Osteocyte (in vitro differentiated cells): ENCODE measurements around the gene SYTL2. TPM values are rescaled to one million over a fixed set of nuclear protein-coding genes. Genes with fewer than 3 reads are reported as not detected.
A peak's percentile ranks its signal among the peaks of the same experiment; 100 is the strongest.
"Not testable (repeated sequence)": the region's sequence is repeated elsewhere in the genome, so short reads cannot be mapped to it uniquely, and the experiment has no call there.

Source experiments
- DNase-seq: peaks from one replicate; pipeline ENCODE4 v3.0.0; 2021; ENCODE audit warnings: mixed read lengths; ENCODE audit not compliant: unreplicated experiment; ENCODE audit errors: extremely low spot score
- H3K27ac Mint-ChIP-seq: one replicate; pipeline ENCODE4 v1.8.0; 2021; ENCODE audit warnings: mild to moderate bottlenecking, mixed read lengths; ENCODE audit not compliant: unreplicated experiment
- H3K27me3 Mint-ChIP-seq: one replicate; pipeline ENCODE4 v1.8.0; 2021; ENCODE audit warnings: mixed read lengths; ENCODE audit not compliant: unreplicated experiment
- H3K36me3 Mint-ChIP-seq: one replicate; pipeline ENCODE4 v1.8.0; 2021; ENCODE audit warnings: mixed read lengths; ENCODE audit not compliant: unreplicated experiment
- H3K4me1 Mint-ChIP-seq: one replicate; pipeline ENCODE4 v1.8.0; 2021; ENCODE audit warnings: mixed read lengths; ENCODE audit not compliant: unreplicated experiment
- H3K4me3 Mint-ChIP-seq: one replicate; pipeline ENCODE4 v1.8.0; 2021; ENCODE audit warnings: mild to moderate bottlenecking, moderate library complexity, mixed read lengths; ENCODE audit not compliant: unreplicated experiment
- H3K9me3 Mint-ChIP-seq: one replicate; pipeline ENCODE4 v1.8.0; 2021; ENCODE audit warnings: mixed read lengths; ENCODE audit not compliant: unreplicated experiment
- total RNA-seq: library from RNA; stranded (reverse); gene quantifications from 2 replicates; pipeline ENCODE4 v1.2.1, GENCODE V29; 2021
- TF ChIP-seq, protein P1 (sequence below): fragments of 200-600 bp; sonication (generic); IDR thresholded peaks from 2 replicates; pipeline ENCODE4 v1.5.0; 2021; ENCODE audit warnings: antibody characterized with exemption, mild to moderate bottlenecking, moderate library complexity

SYTL2 gene
- total RNA-seq, 1 donor from 2014 or later: 4.0 TPM

DNA sequence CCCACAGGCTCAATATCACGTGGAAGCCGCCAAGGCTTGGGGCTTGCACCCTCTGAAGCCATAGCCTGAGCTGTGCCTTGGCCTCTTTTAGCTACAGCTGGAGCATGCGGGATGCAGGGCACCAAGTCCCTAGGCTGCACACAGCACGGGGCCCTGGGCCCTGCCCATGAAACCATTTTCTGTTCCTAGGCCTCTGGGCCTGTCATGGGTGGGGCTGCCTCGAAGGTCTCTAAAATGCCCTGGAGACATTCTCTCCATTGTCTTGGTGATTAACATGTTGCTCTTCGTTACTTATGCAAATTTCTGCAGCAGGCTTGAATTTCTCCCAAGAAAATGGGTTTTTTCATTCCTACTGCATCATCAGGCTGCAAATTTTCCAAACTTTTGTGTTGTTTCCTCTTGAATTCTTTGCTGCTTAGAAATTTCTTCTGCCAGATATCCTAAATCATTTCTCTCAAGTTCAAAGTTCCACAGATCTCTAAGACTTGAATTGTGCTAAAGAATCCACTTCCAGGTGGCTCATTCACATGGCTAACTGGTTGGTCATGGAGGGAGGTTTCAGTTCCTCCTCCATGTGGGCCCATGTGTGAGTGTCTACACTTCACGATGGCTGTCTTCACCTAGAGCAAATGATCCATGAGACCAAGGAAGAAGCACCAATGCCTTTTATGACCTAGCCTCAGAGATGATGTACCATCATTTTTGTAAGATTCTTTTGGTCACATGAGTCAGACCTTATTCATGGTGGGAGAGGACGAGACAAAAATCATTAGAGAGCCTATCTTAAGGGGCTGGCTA, 138.6 kb downstream of the SYTL2 start:
- Mint-ChIP-seq H3K36me3 (no peaks in the 10 kb centered on the region), H3K4me3 (no peak overlapping the region), H3K27ac (no peak overlapping the region), H3K4me1 (no peaks in the 10 kb centered on the region), H3K27me3 (peaks cover 22% of the 10 kb centered on the region), H3K9me3 (peaks cover 7% of the 10 kb centered on the region)
- no peak for DNase-seq
- TF ChIP-seq, protein P1, sequence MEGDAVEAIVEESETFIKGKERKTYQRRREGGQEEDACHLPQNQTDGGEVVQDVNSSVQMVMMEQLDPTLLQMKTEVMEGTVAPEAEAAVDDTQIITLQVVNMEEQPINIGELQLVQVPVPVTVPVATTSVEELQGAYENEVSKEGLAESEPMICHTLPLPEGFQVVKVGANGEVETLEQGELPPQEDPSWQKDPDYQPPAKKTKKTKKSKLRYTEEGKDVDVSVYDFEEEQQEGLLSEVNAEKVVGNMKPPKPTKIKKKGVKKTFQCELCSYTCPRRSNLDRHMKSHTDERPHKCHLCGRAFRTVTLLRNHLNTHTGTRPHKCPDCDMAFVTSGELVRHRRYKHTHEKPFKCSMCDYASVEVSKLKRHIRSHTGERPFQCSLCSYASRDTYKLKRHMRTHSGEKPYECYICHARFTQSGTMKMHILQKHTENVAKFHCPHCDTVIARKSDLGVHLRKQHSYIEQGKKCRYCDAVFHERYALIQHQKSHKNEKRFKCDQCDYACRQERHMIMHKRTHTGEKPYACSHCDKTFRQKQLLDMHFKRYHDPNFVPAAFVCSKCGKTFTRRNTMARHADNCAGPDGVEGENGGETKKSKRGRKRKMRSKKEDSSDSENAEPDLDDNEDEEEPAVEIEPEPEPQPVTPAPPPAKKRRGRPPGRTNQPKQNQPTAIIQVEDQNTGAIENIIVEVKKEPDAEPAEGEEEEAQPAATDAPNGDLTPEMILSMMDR: no peak

DNA sequence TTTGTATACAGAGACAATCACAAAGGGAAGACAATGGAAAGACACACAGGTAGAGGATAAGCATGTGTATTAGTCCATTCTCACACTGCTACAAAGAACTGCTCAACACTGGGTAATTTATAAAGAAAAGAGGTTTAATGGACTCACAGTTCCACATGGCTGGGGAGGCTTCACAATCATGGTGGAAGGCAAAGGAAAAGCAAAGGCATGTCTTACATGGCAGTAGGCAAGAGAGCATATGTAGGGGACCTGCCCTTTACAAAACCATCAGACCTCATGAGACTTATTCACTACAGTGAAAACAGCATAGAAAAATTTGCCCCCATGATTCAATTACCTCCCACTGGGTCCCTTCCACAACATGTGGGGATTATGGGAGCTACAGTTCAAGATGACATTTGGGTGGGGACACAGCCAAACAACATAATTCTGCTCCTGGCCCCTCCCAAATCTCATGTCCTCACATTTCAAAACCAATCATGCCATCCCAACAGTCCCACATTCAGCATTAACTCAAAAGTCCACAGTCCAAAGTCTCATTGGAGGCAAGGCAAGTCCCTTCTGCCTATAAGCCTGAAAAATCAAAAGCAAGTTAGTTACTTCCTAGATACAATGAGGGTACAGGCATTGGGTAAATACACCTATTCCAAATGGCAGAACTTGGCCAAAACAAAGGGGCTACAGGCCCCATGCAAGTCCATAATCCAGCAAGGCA, 139.8 kb downstream of the SYTL2 start:
- not testable (repeated sequence) for H3K27ac Mint-ChIP-seq, H3K4me1 Mint-ChIP-seq, DNase-seq, H3K4me3 Mint-ChIP-seq, H3K36me3 Mint-ChIP-seq, H3K9me3 Mint-ChIP-seq
- H3K27me3 Mint-ChIP-seq: peaks cover 22% of the 10 kb centered on the region

DNA sequence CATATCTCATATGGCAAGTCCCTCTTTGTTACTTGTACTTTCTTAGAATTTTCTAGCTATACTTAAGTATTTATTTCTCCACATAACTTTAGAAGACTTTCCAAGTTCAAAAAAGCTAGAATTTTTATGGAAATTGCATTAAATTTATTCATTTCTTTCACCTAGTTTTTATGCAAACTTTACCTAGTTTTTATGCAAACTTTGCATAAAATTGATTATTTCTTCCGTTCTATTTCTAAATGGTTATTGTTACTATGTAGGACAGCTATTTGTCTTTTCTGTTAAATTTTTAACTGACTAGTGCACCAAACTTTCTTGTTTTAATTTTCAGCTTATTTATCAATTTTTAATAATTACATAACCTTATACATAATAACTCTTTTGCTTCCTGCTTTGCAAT, 142.8 kb downstream of the SYTL2 start:
- H3K9me3 Mint-ChIP-seq: no peaks in the 10 kb centered on the region
- H3K27ac Mint-ChIP-seq: no peak overlapping the region
- H3K4me3 Mint-ChIP-seq: no peak overlapping the region
- peaks cover 7% of the 10 kb centered on the region for H3K4me1 Mint-ChIP-seq
- no peak for DNase-seq
- TF ChIP-seq, protein P1: no peak
- peaks cover 5% of the 10 kb centered on the region for H3K27me3 Mint-ChIP-seq
- H3K36me3 Mint-ChIP-seq: peaks cover 4% of the 10 kb centered on the region

DNA sequence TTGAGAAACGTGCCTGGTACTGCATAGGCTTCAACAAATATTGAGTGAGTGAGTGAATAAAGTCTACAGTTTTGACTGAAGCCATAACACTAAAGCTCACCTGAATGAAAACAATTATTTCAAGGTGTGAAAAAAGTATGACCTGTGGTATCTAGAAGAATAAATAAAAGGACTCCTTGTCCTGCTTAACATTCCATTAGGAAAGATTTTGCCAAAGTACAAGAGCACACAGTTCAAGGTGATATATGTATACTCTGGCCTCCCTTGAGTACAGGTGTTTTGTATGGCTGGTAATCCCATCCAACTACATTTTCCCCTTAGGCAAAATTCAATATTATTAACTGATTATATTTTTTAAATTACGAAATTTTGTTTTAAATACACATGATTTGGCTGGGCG, 144.3 kb downstream of the SYTL2 start:
- Mint-ChIP-seq H3K9me3 (no peaks in the 10 kb centered on the region), H3K4me1 (peaks cover 18% of the 10 kb centered on the region), H3K4me3 (no peak overlapping the region), H3K27ac (no peak overlapping the region), H3K36me3 (peaks cover 4% of the 10 kb centered on the region), H3K27me3 (no peaks in the 10 kb centered on the region)
- no peak for DNase-seq
- TF ChIP-seq, protein P1: no peak

DNA sequence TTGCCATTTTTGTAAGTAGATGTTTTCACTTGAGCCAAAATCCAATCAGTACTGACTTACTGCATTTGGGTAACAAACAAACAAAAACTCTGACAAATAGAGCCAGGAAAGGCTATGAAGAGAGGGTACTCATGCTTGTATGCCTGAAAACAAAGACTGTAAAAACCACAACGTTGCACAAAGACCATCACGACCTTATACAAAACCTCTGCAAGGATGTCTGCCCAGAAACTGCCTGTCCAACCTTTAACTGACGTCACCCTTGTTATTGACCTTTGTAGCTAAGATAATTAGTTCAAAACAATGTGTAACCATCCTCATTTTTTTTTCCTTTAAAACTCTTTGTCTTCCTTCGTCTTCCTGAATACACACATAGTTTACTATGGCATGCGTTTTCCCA, 145.2 kb downstream of the SYTL2 start:
- Mint-ChIP-seq H3K27me3 (no peaks in the 10 kb centered on the region), H3K4me1 (peaks cover 27% of the 10 kb centered on the region), H3K9me3 (no peaks in the 10 kb centered on the region), H3K36me3 (peaks cover 9% of the 10 kb centered on the region), H3K4me3 (peak overlapping the region; percentile 26), H3K27ac (peak overlapping the region; percentile 98)
- TF ChIP-seq, protein P1: no peak
- no peak for DNase-seq
